ENCODE measurements around the gene DROSHA.
"Not testable (repeated sequence)": the region's sequence is repeated elsewhere in the genome, so short reads cannot be mapped to it uniquely, and the experiment has no call there.

Gene DROSHA

GRCh38 chr5:31365776-31366175 is 166.1 kb downstream of the DROSHA start:
- Mint-ChIP-seq H3K9me3 (no peaks in the 10 kb centered on the region), H3K4me1 (no peaks in the 10 kb centered on the region), H3K36me3 (no peaks in the 10 kb centered on the region), H3K27ac (no peak overlapping the region), H3K27me3 (peaks cover 5% of the 10 kb centered on the region), H3K4me3 (no peak overlapping the region)

- no peak overlapping the region for H3K4me3 Mint-ChIP-seq
- H3K36me3 Mint-ChIP-seq, result no peaks in the 10 kb centered on the region
- H3K27me3 Mint-ChIP-seq, result peaks cover 5% of the 10 kb centered on the region
- no peak overlapping the region for H3K27ac Mint-ChIP-seq
- no peaks in the 10 kb centered on the region for H3K9me3 Mint-ChIP-seq
- no peaks in the 10 kb centered on the region for H3K4me1 Mint-ChIP-seq
These were observed 166.8 kb downstream of the DROSHA start for GRCh38 chr5:31364881-31365636.

- Mint-ChIP-seq H3K9me3 (no peaks in the 10 kb centered on the region), H3K4me1 (no peaks in the 10 kb centered on the region), H3K27ac (no peak overlapping the region), H3K27me3 (peaks cover 5% of the 10 kb centered on the region), H3K4me3 (no peak overlapping the region), H3K36me3 (no peaks in the 10 kb centered on the region)
These were observed 168.8 kb downstream of the DROSHA start for GRCh38 chr5:31362931-31363568.

GRCh38 chr5:31362529-31362900 is 169.4 kb downstream of the DROSHA start:
- Mint-ChIP-seq H3K27me3 (peaks cover 3% of the 10 kb centered on the region), H3K27ac (no peak overlapping the region), H3K4me3 (no peak overlapping the region), H3K9me3 (no peaks in the 10 kb centered on the region), H3K36me3 (no peaks in the 10 kb centered on the region), H3K4me1 (no peaks in the 10 kb centered on the region)

GRCh38 chr5:31361704-31362528 is 170.0 kb downstream of the DROSHA start:
- H3K9me3 Mint-ChIP-seq, H3K36me3 Mint-ChIP-seq, H3K27ac Mint-ChIP-seq: not testable (repeated sequence)

GRCh38 chr5:31361234-31361633 is 170.7 kb downstream of the DROSHA start:
- no peaks in the 10 kb centered on the region for H3K36me3 Mint-ChIP-seq
- H3K9me3 Mint-ChIP-seq, result peaks cover 4% of the 10 kb centered on the region
- H3K4me1 Mint-ChIP-seq, result no peaks in the 10 kb centered on the region
- peaks cover 3% of the 10 kb centered on the region for H3K27me3 Mint-ChIP-seq
- H3K4me3 Mint-ChIP-seq, result no peak overlapping the region
- H3K27ac Mint-ChIP-seq, result no peak overlapping the region

More at GRCh38 chr5:31361704-31362528, 170.0 kb downstream of the DROSHA start:
- H3K4me1 Mint-ChIP-seq, H3K4me3 Mint-ChIP-seq, H3K27me3 Mint-ChIP-seq: not testable (repeated sequence)

- no peak overlapping the region for H3K4me3 Mint-ChIP-seq
- H3K27me3 Mint-ChIP-seq, result peaks cover 3% of the 10 kb centered on the region
- no peak overlapping the region for H3K27ac Mint-ChIP-seq
- peaks cover 9% of the 10 kb centered on the region for H3K9me3 Mint-ChIP-seq
- no peaks in the 10 kb centered on the region for H3K36me3 Mint-ChIP-seq
- no peaks in the 10 kb centered on the region for H3K4me1 Mint-ChIP-seq
These were observed 172.1 kb downstream of the DROSHA start for GRCh38 chr5:31359839-31360238.

GRCh38 chr5:31357038-31357437 is 174.9 kb downstream of the DROSHA start:
- Mint-ChIP-seq H3K4me1 (no peaks in the 10 kb centered on the region), H3K9me3 (peaks cover 15% of the 10 kb centered on the region), H3K36me3 (no peaks in the 10 kb centered on the region), H3K27ac (no peak overlapping the region), H3K4me3 (no peak overlapping the region), H3K27me3 (peaks cover 3% of the 10 kb centered on the region)

- peaks cover 17% of the 10 kb centered on the region for H3K9me3 Mint-ChIP-seq
- H3K4me3 Mint-ChIP-seq, result no peak overlapping the region
- no peaks in the 10 kb centered on the region for H3K4me1 Mint-ChIP-seq
- H3K27me3 Mint-ChIP-seq, result peaks cover 3% of the 10 kb centered on the region
- no peaks in the 10 kb centered on the region for H3K36me3 Mint-ChIP-seq
- H3K27ac Mint-ChIP-seq, result no peak overlapping the region
These were observed 176.6 kb downstream of the DROSHA start for GRCh38 chr5:31355337-31355736.
